Body of pancreas (tissue), 4 donors: Measurements from ENCODE around the gene KIF13A. TPM values are rescaled to one million over a fixed set of nuclear protein-coding genes. Genes with fewer than 3 reads are reported as not detected.
"Not testable (repeated sequence)": the region's sequence is repeated elsewhere in the genome, so short reads cannot be mapped to it uniquely, and the experiment has no call there.

Experiments used
- ATAC-seq: fragments of 150-250 bp; one replicate; pipeline ENCODE4 v1.9.1; 2016
- DNase-seq, 4 donors: peaks; one replicate each; pipeline ENCODE4 v3.0.0-alpha.2; 2019
- H3K27ac ChIP-seq, 4 donors: fragments of 200-600 bp; sonication (generic); 1 replicate in 3 of 4; 2 replicates in 1 of 4; pipeline versions ENCODE4 v1.5.1 to v1.6.1; 2016 to 2019; ENCODE audit warnings: mild to moderate bottlenecking in 1 of 4, mixed read lengths in 1 of 4, moderate library complexity in 1 of 4
- H3K27me3 ChIP-seq, 2 donors: fragments of 200-600 bp; sonication (generic); one replicate each; pipeline ENCODE4 v1.6.0; 2016; ENCODE audit warnings: mild to moderate bottlenecking in 1 of 2
- H3K36me3 ChIP-seq, 2 donors: fragments of 200-600 bp; sonication (generic); replicated peaks in 1 of 2; 2 replicates each; pipeline ENCODE4 v1.5.1; 2016; ENCODE audit warnings: low read depth in 2 of 2; ENCODE audit not compliant: insufficient read depth in 1 of 2
- H3K4me1 ChIP-seq: fragments of 200-600 bp; sonication (generic); one replicate; pipeline ENCODE4 v1.6.0; 2016
- H3K4me3 ChIP-seq, 2 donors: fragments of 200-600 bp; sonication (generic); 1 replicate in 1 of 2; 2 replicates in 1 of 2; pipeline ENCODE4 v1.5.1; 2016 to 2019
- H3K9me3 ChIP-seq, 3 donors: fragments of 200-600 bp; sonication (generic); 1 replicate in 2 of 3; 2 replicates in 1 of 3; pipeline ENCODE4 v1.5.1; 2016
- CTCF ChIP-seq, 7 experiments: fragments of 450-650 bp in 4 of 7; fragments of 200-600 bp in 3 of 7; sonication (generic) in 3 of 7; IDR thresholded peaks; one replicate each; pipeline ENCODE4 v1.5.1; 2016 to 2019; ENCODE audit warnings: antibody characterized with exemption in 7 of 7
- POLR2A ChIP-seq, 3 donors: fragments of 450-650 bp; IDR thresholded peaks; one replicate each; pipeline ENCODE4 v1.6.1; 2016; ENCODE audit warnings: antibody characterized with exemption in 3 of 3, mild to moderate bottlenecking in 2 of 3
- WGBS, 2 donors: methylation state at CpG; one replicate each; pipeline ENCODE4 v1.1.5; 2017; 5-methylcytosine and 5-hydroxymethylcytosine counted together
- intact Hi-C: fragments of 100-400 bp; cut with DNase I; formaldehyde crosslinking; loops from one replicate; pipeline ENCODE4 v1.15.1; 2023
- total RNA-seq, 2 donors: library from RNA; depleted of rRNA; stranded (reverse); fragments of >200 nt; gene quantifications; one replicate each; pipeline ENCODE4 v1.1.0, GENCODE V29; 2016

The KIF13A gene
- total RNA-seq, 2 donors from 2014 or later, result 13.2 to 17.1 TPM

GRCh38 chr6:17762651-17763050 lies 224.8 kb downstream of the KIF13A start:
- no peak for TF ChIP-seq CTCF (IDR thresholded peaks at IDR 0.05)
- TF ChIP-seq POLR2A (IDR thresholded peaks at IDR 0.05), result no peak
- DNase-seq (no peak), ATAC-seq (no peak)
- Histone ChIP-seq H3K27me3 (no peaks in the 10 kb centered on the region), H3K4me3 (no peak overlapping the region), H3K27ac (no peak overlapping the region), H3K4me1 (no peaks in the 10 kb centered on the region), H3K36me3 (peaks cover 0 to 6% of the 10 kb centered on the region in 2 donors), H3K9me3 (no peaks in the 10 kb centered on the region)
- intact Hi-C loops, result no loop called here
- 90 to 91% methylated on average over 2 of the region's 2 CpGs for WGBS, 2 donors

GRCh38 chr6:17758119-17758518 lies 229.3 kb downstream of the KIF13A start:
- Histone ChIP-seq H3K4me1 (no peaks in the 10 kb centered on the region), H3K27me3 (no peaks in the 10 kb centered on the region), H3K4me3 (no peak overlapping the region), H3K9me3 (no peaks in the 10 kb centered on the region), H3K27ac (no peak overlapping the region), H3K36me3 (no peaks in the 10 kb centered on the region)
- TF ChIP-seq CTCF (IDR thresholded peaks at IDR 0.05) (no peak), POLR2A (IDR thresholded peaks at IDR 0.05) (no peak)
- no peak for ATAC-seq
- WGBS, 2 donors, result 89 to 94% methylated on average over 6 of the region's 6 CpGs
- intact Hi-C loops, result no loop called here
- no peak for DNase-seq

- H3K27me3 ChIP-seq, result no peaks in the 10 kb centered on the region
- 70 to 73% methylated on average over 3 of the region's 3 CpGs for WGBS, 2 donors
- no peak for TF ChIP-seq POLR2A (IDR thresholded peaks at IDR 0.05)
- no peak for TF ChIP-seq CTCF (IDR thresholded peaks at IDR 0.05)
Measured at GRCh38 chr6:17754254-17754653, 233.2 kb downstream of the KIF13A start.

GRCh38 chr6:17745324-17745723 lies 242.1 kb downstream of the KIF13A start:
- DNase-seq, H3K9me3 ChIP-seq, H3K36me3 ChIP-seq, ATAC-seq, H3K4me1 ChIP-seq, intact Hi-C loops, H3K27ac ChIP-seq, H3K27me3 ChIP-seq, H3K4me3 ChIP-seq: not testable (repeated sequence)
- WGBS, 2 donors, result 92 to 97% methylated on average over 19 to 34 of the region's 35 CpGs

More at GRCh38 chr6:17754254-17754653, 233.2 kb downstream of the KIF13A start:
- no peaks in the 10 kb centered on the region for H3K9me3 ChIP-seq
- DNase-seq, result no peak
- no peaks in the 10 kb centered on the region for H3K36me3 ChIP-seq
- no peak overlapping the region for H3K27ac ChIP-seq
- no peak for ATAC-seq
- H3K4me3 ChIP-seq, result no peak overlapping the region
- no peaks in the 10 kb centered on the region for H3K4me1 ChIP-seq
- intact Hi-C loops, result no loop called here

GRCh38 chr6:17744757-17745308 lies 242.6 kb downstream of the KIF13A start:
- DNase-seq, H3K9me3 ChIP-seq, intact Hi-C loops, H3K27me3 ChIP-seq, H3K27ac ChIP-seq, H3K4me1 ChIP-seq, H3K36me3 ChIP-seq, H3K4me3 ChIP-seq, ATAC-seq: not testable (repeated sequence)
- 83 to 84% methylated on average over 9 to 10 of the region's 13 CpGs for WGBS, 2 donors
